ENCODE data around the gene CMBL. TPM values are rescaled to one million over a fixed set of nuclear protein-coding genes. Genes with fewer than 3 reads are reported as not detected.

CMBL gene
- total RNA-seq, 2 experiments from 2014 or later, result 0.13 TPM; not detected in 1

GRCh38 chr5:10330511-10331230 is 23.0 kb upstream of the CMBL start:
- no peaks in the 10 kb centered on the region for H3K9me3 ChIP-seq (ENCODE audit: low read length)
- H3K4me1 ChIP-seq (ENCODE audit: insufficient read depth, low read length, poor library complexity, severe bottlenecking), result no peaks in the 10 kb centered on the region
- H4K20me1 ChIP-seq (ENCODE audit: insufficient read depth, low read length), result no peaks in the 10 kb centered on the region
- no peaks in the 10 kb centered on the region for H3K79me2 ChIP-seq (ENCODE audit: insufficient read depth, low read depth, low read length)
- no peak overlapping the region for H3K27ac ChIP-seq (ENCODE audit: low read depth, low read length, poor library complexity, severe bottlenecking)
- intact Hi-C loops (cut with micrococcal nuclease; ENCODE audit: unreplicated experiment), result no loop called here
- H3K4me3 ChIP-seq (ENCODE audit: low read depth, low read length, poor library complexity, severe bottlenecking), result no peak overlapping the region
- no peaks in the 10 kb centered on the region for H3K36me3 ChIP-seq (ENCODE audit: insufficient read depth, low read length)
- TF ChIP-seq EZH2phosphoT487 (IDR thresholded peaks at IDR 0.05; ENCODE audit: borderline replicate concordance, low read depth, low read length) (no peak), CTCF (conservative IDR thresholded peaks at IDR 0.05; ENCODE audit: low read length) (no peak)
- H3K4me2 ChIP-seq (ENCODE audit: low read length), result no peak overlapping the region
- DNase-seq (ENCODE audit: low spot score), result no peak
- CTCF ChIA-PET (ENCODE audit: unreplicated experiment), result interaction anchor here (0.7 kb wide), 1 partner anchor 92 kb away, joined by 3 read pairs; no protein-coding TSS in a partner anchor
- POLR2A ChIA-PET, result no interaction called here
- no TSS peak for BruUV-seq (replicated peaks)
- H3K9me2 ChIP-seq (ENCODE audit: insufficient read depth, low read length), result no peaks in the 10 kb centered on the region
- H2AFZ ChIP-seq (ENCODE audit: low read length), result no peak overlapping the region

- H2AFZ ChIP-seq (ENCODE audit: low read length), result no peak overlapping the region
- intact Hi-C loops (cut with micrococcal nuclease; ENCODE audit: unreplicated experiment), result no loop called here
- POLR2A ChIA-PET, result interaction anchor here (0.8 to 1.1 kb wide), 3 partner anchors 12 to 64 kb away, joined by 3 to 4 read pairs (median 3); partner anchors contain the start of gene MARCHF6
These were observed 22.2 kb upstream of the CMBL start for GRCh38 chr5:10329820-10330481.

More at GRCh38 chr5:10329820-10330481, 22.2 kb upstream of the CMBL start:
- Histone ChIP-seq H3K4me3 (ENCODE audit: low read depth, low read length, poor library complexity, severe bottlenecking) (no peak overlapping the region), H3K36me3 (ENCODE audit: insufficient read depth, low read length) (no peaks in the 10 kb centered on the region), H4K20me1 (ENCODE audit: insufficient read depth, low read length) (no peaks in the 10 kb centered on the region), H3K4me1 (ENCODE audit: insufficient read depth, low read length, poor library complexity, severe bottlenecking) (no peaks in the 10 kb centered on the region), H3K9me3 (ENCODE audit: low read length) (no peaks in the 10 kb centered on the region), H3K9me2 (ENCODE audit: insufficient read depth, low read length) (no peaks in the 10 kb centered on the region), H3K79me2 (ENCODE audit: insufficient read depth, low read depth, low read length) (no peaks in the 10 kb centered on the region), H3K4me2 (ENCODE audit: low read length) (no peak overlapping the region), H3K27ac (ENCODE audit: low read depth, low read length, poor library complexity, severe bottlenecking) (no peak overlapping the region)
- DNase-seq (ENCODE audit: low spot score), result no peak
- CTCF ChIA-PET (ENCODE audit: unreplicated experiment), result interaction anchor here (0.7 kb wide), 1 partner anchor 93 kb away, joined by 3 read pairs; no protein-coding TSS in a partner anchor
- no TSS peak for BruUV-seq (replicated peaks)
- TF ChIP-seq CTCF (conservative IDR thresholded peaks at IDR 0.05; ENCODE audit: low read length) (no peak), EZH2phosphoT487 (IDR thresholded peaks at IDR 0.05; ENCODE audit: borderline replicate concordance, low read depth, low read length) (no peak)
